Mononuclear cell (primary cell): ENCODE data around the gene MOGAT2. TPM values are rescaled to one million over a fixed set of nuclear protein-coding genes. Genes with fewer than 3 reads are reported as not detected.
"Not testable (repeated sequence)": the region's sequence is repeated elsewhere in the genome, so short reads cannot be mapped to it uniquely, and the experiment has no call there.

Experiments
- H3K27me3 ChIP-seq: 2 replicates; pipeline ENCODE4 v1.6.0; 2011; ENCODE audit warnings: low read length, control low read depth; ENCODE audit not compliant: insufficient read depth
- H3K4me1 ChIP-seq: 2 replicates; pipeline ENCODE4 v1.5.1; 2011; ENCODE audit warnings: mild to moderate bottlenecking, low read length, control low read depth; ENCODE audit not compliant: insufficient read depth
- H3K4me3 ChIP-seq: 2 replicates; pipeline ENCODE4 v1.5.1; 2011; ENCODE audit warnings: mild to moderate bottlenecking, low read length, moderate library complexity
- H3K9me3 ChIP-seq: 2 replicates; pipeline ENCODE4 v1.5.1; 2011; ENCODE audit warnings: low read depth, mild to moderate bottlenecking, control low read depth, low read length
- total RNA-seq: library from RNA; depleted of rRNA; stranded (reverse); fragments of >200 nt; gene quantifications from one replicate; pipeline ENCODE4 v1.2.3, GENCODE V29; 2012

MOGAT2 gene
- total RNA-seq, 1 donor = not detected

DNA sequence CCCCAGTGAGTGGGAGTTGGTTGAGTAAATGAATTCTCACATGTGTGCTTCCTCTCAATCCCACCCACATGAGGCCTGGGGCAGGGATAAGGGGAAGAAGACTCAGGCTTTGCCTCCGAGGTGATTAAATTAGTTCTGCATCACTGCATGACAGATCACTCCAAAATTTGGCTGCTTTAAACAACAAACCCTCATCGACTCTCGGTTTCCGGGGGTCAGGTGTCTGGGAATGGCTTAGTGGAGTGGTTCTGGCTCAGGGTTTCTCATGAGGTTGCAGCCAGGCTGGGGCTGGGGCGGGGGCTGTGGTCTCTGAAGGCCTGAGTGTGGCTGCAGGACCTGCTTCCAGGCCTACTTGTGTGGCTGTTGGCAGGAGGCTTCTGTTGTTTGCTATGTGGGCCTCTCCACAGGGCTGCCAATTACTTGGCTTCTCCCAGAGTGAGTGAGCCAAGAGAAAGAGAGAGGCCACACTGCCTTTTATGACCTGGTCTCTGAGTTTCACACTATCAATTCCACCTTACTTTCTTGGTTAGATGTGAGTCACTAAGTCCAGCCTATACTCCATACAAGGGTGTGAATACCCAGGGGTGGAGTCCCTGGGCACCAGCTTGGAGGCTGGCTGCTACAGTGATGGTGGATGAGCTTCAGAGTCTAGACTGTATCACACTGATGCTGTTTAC, 15.9 kb downstream of the MOGAT2 start:
- Histone ChIP-seq H3K4me1 (no peaks in the 10 kb centered on the region), H3K9me3 (no peaks in the 10 kb centered on the region), H3K27me3 (no peaks in the 10 kb centered on the region), H3K4me3 (no peak overlapping the region)

GRCh38 chr11:75734491-75735180, 17.0 kb downstream of the MOGAT2 start:
- no peaks in the 10 kb centered on the region for H3K27me3 ChIP-seq
- H3K4me1 ChIP-seq = no peaks in the 10 kb centered on the region
- H3K4me3 ChIP-seq = no peak overlapping the region
- H3K9me3 ChIP-seq = no peaks in the 10 kb centered on the region

DNA sequence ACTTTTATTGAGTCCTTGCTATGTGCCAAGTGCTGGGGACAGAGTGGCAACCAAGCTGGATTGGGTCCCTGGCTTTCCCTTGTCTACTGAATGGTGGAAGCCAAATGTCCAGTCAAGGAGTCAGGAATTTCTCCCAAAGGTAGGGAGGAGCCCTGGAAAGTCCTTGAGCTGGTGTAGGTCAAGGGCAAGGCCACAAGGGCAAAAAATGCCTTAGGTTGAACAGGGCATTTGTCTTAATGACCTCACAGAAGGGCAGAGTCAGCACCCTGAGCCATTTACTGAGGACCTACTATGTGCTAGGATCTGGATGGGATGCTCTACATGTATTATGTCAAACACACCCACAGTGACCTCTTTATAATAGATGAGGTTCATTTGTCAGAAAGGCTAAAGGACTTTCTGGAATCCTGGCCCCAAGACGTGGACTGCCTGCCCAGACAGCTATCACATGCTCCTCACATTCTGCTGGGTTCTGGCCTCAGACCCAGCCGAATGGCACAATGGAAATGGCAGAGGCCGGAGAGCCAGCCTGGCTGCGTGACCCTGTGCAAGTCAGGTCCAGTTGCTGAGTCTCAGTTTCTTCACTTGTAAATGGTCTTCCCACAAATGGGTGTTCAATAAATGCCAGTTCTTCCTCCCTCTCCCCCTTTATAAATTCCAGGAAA, 17.7 kb downstream of the MOGAT2 start:
- H3K4me3 ChIP-seq = no peak overlapping the region
- no peaks in the 10 kb centered on the region for H3K27me3 ChIP-seq
- no peaks in the 10 kb centered on the region for H3K9me3 ChIP-seq
- H3K4me1 ChIP-seq = no peaks in the 10 kb centered on the region

DNA sequence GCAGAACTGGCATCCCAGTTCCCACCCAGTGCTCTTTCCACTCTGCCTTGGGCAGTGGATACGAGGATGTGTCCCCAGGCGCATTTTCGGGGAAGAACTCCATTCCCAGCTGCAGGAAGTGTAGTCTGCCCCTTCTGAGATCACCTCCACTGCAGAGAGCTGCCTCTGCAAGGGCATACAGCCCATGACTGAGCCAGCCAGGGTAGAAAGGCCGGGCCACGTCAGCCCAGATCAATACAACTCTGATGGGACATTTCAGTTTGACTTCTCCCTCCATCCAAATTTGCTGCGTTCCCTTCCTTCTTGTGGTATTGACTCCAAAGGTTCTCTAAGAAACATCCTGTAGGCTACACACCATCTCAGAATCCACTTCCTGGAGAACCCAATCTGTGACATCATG, 19.7 kb downstream of the MOGAT2 start:
- no peaks in the 10 kb centered on the region for H3K4me1 ChIP-seq
- no peaks in the 10 kb centered on the region for H3K9me3 ChIP-seq
- no peaks in the 10 kb centered on the region for H3K27me3 ChIP-seq
- H3K4me3 ChIP-seq = no peak overlapping the region

GRCh38 chr11:75740681-75741080, 23.0 kb downstream of the MOGAT2 start:
- Histone ChIP-seq H3K4me1 (no peaks in the 10 kb centered on the region), H3K9me3 (no peaks in the 10 kb centered on the region), H3K27me3 (no peaks in the 10 kb centered on the region), H3K4me3 (no peak overlapping the region)

DNA sequence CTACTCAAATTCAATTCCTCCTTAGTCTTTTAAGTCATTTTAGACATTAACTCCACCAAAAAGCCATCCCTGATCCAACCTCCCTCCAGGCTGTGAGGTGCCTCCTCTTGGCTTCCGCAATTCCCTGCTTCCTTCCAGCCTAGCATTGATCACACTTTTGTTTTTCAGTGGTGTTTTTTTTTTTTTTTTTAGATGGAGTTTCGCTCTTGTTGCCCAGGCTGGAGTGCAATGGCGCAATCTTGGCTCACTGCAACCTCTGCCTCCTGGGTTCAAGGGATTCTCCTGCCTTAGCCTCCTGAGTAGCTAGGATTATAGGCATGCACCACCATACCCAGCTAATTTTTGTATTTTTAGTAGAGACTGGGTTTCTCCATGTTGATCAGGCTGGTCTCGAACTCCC, 25.5 kb downstream of the MOGAT2 start:
- H3K9me3 ChIP-seq, H3K4me1 ChIP-seq, H3K27me3 ChIP-seq, H3K4me3 ChIP-seq: not testable (repeated sequence)

DNA sequence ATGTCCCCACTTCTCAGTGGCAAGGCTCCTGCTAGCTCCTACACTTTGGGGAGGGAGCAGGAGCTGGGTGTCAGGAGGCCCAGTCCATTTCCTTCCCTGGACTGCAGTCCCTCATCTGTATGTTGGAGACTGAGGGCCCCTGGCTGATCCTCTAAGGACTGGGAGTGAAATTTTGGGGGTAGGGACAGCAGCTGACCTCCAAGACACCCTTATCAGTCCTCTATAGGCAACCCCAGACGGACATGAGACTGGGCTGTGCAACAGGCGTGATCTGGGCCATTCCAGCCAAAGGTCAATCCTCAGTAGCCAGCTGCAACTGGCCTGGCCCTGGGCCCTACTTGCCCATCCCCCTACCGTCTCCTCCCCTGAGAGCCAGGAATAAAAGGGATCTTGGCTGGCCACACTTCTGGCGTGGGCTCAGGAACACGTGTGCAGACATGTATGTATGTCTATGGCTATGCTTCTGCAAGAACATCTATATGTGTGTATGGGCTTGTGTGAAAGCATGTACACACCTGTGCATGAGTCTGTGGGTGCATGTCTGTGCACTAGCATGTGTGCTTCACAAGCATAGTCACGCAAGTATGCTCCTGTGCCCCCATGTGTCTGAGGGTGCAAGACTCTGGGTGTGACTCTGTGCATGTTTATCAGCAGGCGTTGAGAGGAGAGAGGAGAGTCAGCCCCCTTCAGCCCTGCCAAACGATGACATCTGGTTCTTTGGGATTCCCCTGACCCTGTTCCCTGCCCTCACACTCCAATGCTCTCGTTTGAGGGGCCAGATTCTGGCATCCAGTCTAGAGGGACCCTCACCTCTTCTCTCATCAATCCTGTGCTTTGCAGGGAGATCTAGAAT, 26.3 kb downstream of the MOGAT2 start:
- no peaks in the 10 kb centered on the region for H3K27me3 ChIP-seq
- no peaks in the 10 kb centered on the region for H3K9me3 ChIP-seq
- H3K4me3 ChIP-seq = no peak overlapping the region
- H3K4me1 ChIP-seq = no peaks in the 10 kb centered on the region

GRCh38 chr11:75745807-75746206, 28.2 kb downstream of the MOGAT2 start:
- Histone ChIP-seq H3K4me3 (no peak overlapping the region), H3K9me3 (no peaks in the 10 kb centered on the region), H3K4me1 (no peaks in the 10 kb centered on the region), H3K27me3 (no peaks in the 10 kb centered on the region)

- H3K27me3 ChIP-seq = not testable (repeated sequence)
Observed at GRCh38 chr11:75748729-75749273, 31.2 kb downstream of the MOGAT2 start.

DNA sequence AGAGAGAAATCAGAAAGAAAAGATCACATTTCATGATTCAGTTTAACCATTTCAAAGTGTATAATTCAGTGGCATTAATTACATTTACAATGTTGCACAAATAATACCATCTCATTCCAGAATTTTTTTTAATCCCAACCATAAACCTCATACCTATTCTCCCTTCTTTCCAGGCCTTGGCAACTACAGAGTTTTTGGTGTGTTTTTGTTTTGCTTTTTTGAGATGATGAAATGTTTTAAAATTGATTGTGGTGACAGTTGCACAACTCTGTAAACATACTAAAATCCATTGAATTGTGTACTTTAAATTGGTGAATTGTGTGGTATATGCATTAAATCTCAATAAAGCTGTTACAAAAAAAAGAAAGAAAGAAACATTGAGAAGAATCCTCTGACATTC, 37.3 kb downstream of the MOGAT2 start:
- not testable (repeated sequence) for H3K9me3 ChIP-seq, H3K4me3 ChIP-seq, H3K4me1 ChIP-seq, H3K27me3 ChIP-seq

More at GRCh38 chr11:75748729-75749273, 31.2 kb downstream of the MOGAT2 start:
- H3K4me1 ChIP-seq, H3K9me3 ChIP-seq, H3K4me3 ChIP-seq: not testable (repeated sequence)

- peaks cover 23% of the 10 kb centered on the region for H3K4me1 ChIP-seq
- no peaks in the 10 kb centered on the region for H3K9me3 ChIP-seq
- H3K27me3 ChIP-seq = no peaks in the 10 kb centered on the region
- H3K4me3 ChIP-seq = no peak overlapping the region
Observed at GRCh38 chr11:75757651-75758050, 40.0 kb downstream of the MOGAT2 start.

GRCh38 chr11:75759832-75760231, 42.2 kb downstream of the MOGAT2 start:
- Histone ChIP-seq H3K27me3 (no peaks in the 10 kb centered on the region), H3K9me3 (no peaks in the 10 kb centered on the region), H3K4me3 (no peak overlapping the region), H3K4me1 (peaks cover 34% of the 10 kb centered on the region)

GRCh38 chr11:75760243-75760642, 42.6 kb downstream of the MOGAT2 start:
- Histone ChIP-seq H3K27me3 (no peaks in the 10 kb centered on the region), H3K9me3 (no peaks in the 10 kb centered on the region), H3K4me3 (no peak overlapping the region), H3K4me1 (peaks cover 34% of the 10 kb centered on the region)

- no peaks in the 10 kb centered on the region for H3K9me3 ChIP-seq
- no peak overlapping the region for H3K4me3 ChIP-seq
- H3K4me1 ChIP-seq = peaks cover 34% of the 10 kb centered on the region
- H3K27me3 ChIP-seq = no peaks in the 10 kb centered on the region
Observed at GRCh38 chr11:75760710-75761493, 43.3 kb downstream of the MOGAT2 start.
